GM21529 (cell line): ENCODE data around the gene GLS.
"Not testable (repeated sequence)": the region's sequence is repeated elsewhere in the genome, so short reads cannot be mapped to it uniquely, and the experiment has no call there.

Source experiments
- ATAC-seq: cut with Tn5 transposase; IDR thresholded peaks from one replicate; pipeline ENCODE4 v1.9.1; 2021; ENCODE audit not compliant: unreplicated experiment

Gene GLS

GRCh38 chr2:190855245-190855644, 25.4 kb upstream of the GLS start:
- no peak for ATAC-seq

GRCh38 chr2:190856985-190857384, 23.6 kb upstream of the GLS start:
- ATAC-seq = no peak

DNA sequence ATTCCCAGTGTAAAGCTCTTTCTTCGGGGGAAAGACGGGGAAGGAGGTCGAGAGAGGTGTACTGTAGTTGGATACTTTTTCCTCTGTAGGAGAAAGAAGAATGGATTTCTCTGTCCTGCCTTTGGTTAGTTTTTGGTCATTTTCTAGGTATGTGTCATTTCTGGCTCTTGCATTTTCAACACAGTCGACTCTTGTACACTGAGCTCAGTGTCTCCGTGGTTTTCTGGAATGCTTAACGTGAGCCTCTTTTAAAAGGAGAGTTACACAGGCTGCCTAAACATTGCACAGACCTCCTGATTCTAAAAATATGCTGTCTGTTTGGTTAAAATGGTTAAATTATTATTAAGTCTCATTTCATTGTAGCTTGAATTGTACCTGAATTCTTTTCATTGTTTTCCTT, 21.8 kb upstream of the GLS start:
- ATAC-seq = no peak

DNA sequence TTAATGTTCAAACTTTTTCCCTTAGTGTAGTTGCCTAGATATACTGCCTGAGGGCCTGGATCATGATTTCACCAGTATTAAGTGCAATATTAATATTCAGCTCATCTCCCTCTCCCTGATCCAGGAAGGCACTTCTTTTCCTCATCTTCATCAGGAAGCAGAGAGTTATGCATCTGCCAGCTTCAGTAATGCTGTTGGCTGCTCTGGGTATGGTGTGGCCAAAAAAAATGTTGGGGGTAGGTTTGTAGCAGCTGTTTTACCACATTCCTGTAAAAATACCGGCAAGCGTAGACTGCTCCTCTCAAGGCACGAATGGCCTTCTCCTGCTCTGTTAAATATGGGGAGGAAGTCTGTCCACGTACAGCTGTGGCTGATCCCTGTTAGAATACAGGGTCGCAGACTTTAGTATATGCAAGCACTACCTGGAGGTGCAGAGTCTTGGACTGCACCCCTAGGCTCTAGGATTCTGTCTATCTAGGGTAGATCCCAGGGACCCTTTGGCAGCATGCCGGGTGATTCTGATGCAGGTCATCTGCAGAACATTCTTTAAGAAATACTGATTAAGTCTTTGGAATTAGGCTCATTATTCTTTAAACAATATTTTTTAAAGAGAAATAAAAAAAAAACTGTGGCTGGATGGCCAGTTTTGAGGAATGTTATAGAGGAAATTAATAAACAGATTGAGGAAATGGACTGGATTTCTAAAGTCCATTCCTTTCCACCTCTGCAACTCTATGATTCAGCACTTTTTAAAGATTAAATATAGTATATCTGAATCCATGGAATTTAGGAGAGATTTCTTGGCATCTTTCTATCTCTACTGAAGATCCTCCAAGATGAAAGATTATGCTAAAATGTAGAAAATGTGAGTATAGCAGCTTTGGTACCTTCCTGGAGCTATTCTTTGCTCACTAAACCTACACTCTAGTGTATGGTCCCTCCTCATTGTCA, 21.0 kb upstream of the GLS start:
- no peak for ATAC-seq

DNA sequence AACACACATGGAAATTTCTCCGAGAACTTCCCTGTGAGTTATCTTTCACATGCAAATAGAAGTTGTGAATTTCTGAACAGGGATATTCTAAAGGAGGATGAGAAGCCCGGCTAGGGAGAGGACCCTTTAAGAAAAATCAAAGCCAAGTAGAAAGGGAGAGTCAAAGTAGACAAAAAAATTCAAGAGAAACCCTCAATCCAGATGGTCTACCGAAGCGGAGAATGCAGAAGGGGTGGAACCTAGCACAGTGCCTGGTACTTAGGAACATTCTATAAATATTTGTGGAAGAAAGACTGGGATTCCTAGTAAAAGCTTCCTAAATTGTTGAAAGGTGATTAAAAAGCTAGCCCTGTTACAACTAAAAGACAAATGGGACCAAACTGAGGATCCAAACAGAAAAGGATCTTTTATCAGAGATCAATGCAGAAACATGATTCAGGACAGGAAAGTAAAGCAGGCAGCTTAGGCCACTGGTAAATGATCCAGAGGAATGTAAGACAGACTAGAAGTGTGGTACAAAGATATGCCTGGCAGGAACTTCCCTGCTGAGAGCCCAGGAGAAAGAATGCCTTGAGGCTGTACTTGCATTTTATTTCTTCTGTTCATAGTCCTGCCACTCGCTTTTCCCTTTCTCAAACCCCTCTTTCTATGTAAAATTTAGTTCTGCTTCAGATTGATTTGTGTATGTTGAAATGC, 19.5 kb upstream of the GLS start:
- no peak for ATAC-seq

- ATAC-seq = not testable (repeated sequence)
Observed at GRCh38 chr2:190862128-190862527, 18.5 kb upstream of the GLS start.

GRCh38 chr2:190862571-190862991, 18.0 kb upstream of the GLS start:
- ATAC-seq = no peak

- no peak for ATAC-seq
Observed at GRCh38 chr2:190863946-190864345, 16.7 kb upstream of the GLS start.

- ATAC-seq = no peak
Observed at GRCh38 chr2:190864375-190864774, 16.2 kb upstream of the GLS start.

DNA sequence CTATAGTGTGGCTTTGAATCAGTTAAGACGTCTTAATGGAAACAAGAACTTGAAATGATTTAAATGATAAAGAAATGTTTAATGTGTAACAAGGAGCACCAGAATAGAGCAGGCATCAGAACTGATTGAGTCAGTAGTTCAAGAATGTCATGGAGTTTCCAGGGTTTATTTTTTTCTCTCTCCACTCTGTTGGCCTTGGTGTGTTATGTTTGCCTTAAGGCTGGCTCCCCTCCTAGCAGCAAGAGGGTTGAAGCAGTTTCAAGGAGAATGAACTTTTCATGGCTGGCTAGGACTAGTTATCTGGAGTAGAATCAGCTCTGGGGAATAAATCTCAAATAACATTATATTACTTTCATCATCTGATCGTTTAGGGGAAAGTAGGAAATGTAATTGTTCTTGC, 13.4 kb upstream of the GLS start:
- ATAC-seq = no peak

DNA sequence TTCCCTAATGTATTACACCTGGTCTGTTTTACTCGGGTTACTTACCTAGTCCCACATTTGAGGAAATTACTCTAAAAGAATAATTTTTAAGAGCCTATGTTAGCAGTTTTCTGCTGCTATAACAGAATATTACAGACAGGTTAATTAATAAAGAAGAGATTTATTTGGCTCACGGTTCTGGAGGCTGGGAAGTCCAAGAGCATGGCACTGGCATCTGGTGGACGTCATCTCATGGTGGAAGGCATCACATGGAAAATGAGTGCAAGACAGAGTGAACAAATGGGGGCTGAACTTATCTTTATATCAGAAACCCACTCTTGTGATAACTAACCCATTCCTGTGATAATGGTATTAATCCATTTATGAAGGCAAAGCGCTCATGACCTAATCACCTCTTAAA, 12.8 kb upstream of the GLS start:
- no peak for ATAC-seq

GRCh38 chr2:190869721-190870120, 10.9 kb upstream of the GLS start:
- ATAC-seq = no peak

GRCh38 chr2:190873451-190873850, 7.2 kb upstream of the GLS start:
- not testable (repeated sequence) for ATAC-seq

GRCh38 chr2:190875891-190876290, 4.7 kb upstream of the GLS start:
- no peak for ATAC-seq

DNA sequence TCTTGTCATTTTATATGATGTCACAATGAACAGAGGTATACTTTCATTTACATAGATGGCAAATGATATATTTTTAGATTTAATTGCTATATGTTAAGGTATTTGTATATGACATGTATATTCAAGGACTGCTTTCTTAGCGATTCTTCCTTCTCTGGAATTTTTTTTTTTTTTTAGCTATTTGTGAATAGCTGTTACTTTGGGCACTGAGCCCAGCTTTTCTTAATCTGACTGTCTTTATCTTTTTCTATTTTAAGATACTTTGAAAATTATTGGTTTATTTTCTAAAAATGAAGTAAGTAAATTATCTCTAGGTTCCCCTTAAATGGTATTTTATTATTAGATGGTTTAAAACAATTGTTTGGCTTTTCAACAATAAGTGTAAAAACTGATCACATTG, 4.0 kb upstream of the GLS start:
- ATAC-seq = no peak

- ATAC-seq = no peak
Observed at GRCh38 chr2:190877436-190877835, 3.2 kb upstream of the GLS start.

GRCh38 chr2:190879474-190880377, 895 bp upstream of the GLS start:
- no peak for ATAC-seq

DNA sequence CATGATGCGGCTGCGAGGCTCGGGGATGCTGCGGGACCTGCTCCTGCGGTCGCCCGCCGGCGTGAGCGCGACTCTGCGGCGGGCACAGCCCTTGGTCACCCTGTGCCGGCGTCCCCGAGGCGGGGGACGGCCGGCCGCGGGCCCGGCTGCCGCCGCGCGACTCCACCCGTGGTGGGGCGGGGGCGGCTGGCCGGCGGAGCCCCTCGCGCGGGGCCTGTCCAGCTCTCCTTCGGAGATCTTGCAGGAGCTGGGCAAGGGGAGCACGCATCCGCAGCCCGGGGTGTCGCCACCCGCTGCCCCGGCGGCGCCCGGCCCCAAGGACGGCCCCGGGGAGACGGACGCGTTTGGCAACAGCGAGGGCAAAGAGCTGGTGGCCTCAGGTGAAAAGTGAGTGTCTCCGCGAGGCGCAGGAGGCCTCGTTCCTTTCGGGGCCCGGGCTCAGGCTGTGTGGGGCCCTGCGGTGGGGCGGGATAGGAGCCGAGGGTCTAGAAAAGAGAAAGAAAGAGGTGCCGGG, 520 bp downstream of the GLS start:
- ATAC-seq = no peak

GRCh38 chr2:190881598-190882410, 1.2 kb downstream of the GLS start:
- peak; percentile 64 for ATAC-seq

- ATAC-seq = no peak
Observed at GRCh38 chr2:190882411-190882766, 1.8 kb downstream of the GLS start.
